Lower leg skin (tissue), 4 donors: ENCODE data around the gene OSGIN1. TPM values are rescaled to one million over a fixed set of nuclear protein-coding genes. Genes with fewer than 3 reads are reported as not detected.
"Not testable (repeated sequence)": the region's sequence is repeated elsewhere in the genome, so short reads cannot be mapped to it uniquely, and the experiment has no call there.

ENCODE experiments used
- DNase-seq, 2 donors: peaks; one replicate each; pipeline ENCODE4 v3.0.0-alpha.2; 2019; ENCODE audit warnings: low spot score in 2 of 2
- H3K4me3 ChIP-seq: fragments of 200-600 bp; sonication (generic); 2 replicates; pipeline ENCODE4 v1.5.1; 2017; ENCODE audit warnings: mild to moderate bottlenecking, low read depth; ENCODE audit not compliant: poor library complexity, severe bottlenecking
- CTCF ChIP-seq, 3 donors: fragments of 450-650 bp; IDR thresholded peaks; one replicate each; pipeline ENCODE4 v1.5.1; 2016; ENCODE audit warnings: antibody characterized with exemption in 3 of 3, mild to moderate bottlenecking in 3 of 3, moderate library complexity in 2 of 3
- POLR2A ChIP-seq, 2 donors: fragments of 450-650 bp; IDR thresholded peaks; one replicate each; pipeline ENCODE4 v1.6.1; 2016 to 2017; ENCODE audit warnings: antibody characterized with exemption in 2 of 2, mild to moderate bottlenecking in 1 of 2, moderate library complexity in 1 of 2
- WGBS, 2 donors: methylation state at CpG; one replicate each; pipeline ENCODE4 v1.1.5; 2018; 5-methylcytosine and 5-hydroxymethylcytosine counted together
- intact Hi-C: fragments of 100-400 bp; cut with DNase I; formaldehyde crosslinking; loops from one replicate; pipeline ENCODE4 v1.15.0; 2023; ENCODE audit warnings: low total_unique reads
- total RNA-seq, 4 donors: library from RNA; depleted of rRNA; stranded (reverse); fragments of >200 nt; gene quantifications; one replicate each; pipeline ENCODE4 v1.1.0, GENCODE V29; 2016

OSGIN1 gene
- total RNA-seq, 4 donors from 2014 or later: 1.1 to 3.2 (median 2.4) TPM

GRCh38 chr16:83937922-83938885 is 14.8 kb upstream of the OSGIN1 start:
- TF ChIP-seq CTCF (IDR thresholded peaks at IDR 0.05) (no peak), POLR2A (IDR thresholded peaks at IDR 0.05) (no peak)
- no peak for DNase-seq
- no peak overlapping the region for H3K4me3 ChIP-seq
- intact Hi-C loops: no loop called here
- 82 to 84% methylated on average over 18 of the region's 18 CpGs for WGBS, 2 donors

DNA sequence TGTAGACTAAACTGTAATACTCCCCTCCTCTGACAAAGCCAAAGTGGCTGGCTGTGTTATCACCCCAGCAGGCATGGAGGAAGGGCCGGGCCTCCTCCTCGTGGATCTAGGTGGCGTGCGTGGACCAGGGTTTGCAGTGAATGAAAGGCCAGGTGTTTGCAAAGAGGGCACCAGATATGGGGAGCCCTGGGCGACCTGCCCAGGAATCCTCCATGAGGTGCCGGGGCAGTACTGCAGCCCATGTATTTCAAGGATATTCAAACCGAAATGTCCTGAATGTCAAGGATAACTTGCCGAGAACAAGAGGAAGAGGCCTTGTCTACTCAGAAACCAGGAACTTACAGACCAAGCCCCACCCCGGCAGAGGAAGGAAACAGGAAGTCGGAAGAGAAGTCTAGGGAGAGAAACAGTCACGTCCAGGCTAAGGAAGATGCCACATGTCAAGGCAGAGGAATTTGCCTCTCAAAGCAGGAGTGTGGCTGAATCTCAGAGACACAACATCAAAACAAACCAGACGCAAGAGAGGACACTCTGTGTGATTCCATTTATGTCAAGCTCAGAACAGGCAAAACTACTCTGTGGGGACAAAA is 13.7 kb upstream of the OSGIN1 start:
- DNase-seq: no peak
- 81 to 82% methylated on average over 12 of the region's 12 CpGs for WGBS, 2 donors
- intact Hi-C loops: no loop called here
- no peak overlapping the region for H3K4me3 ChIP-seq
- TF ChIP-seq CTCF (IDR thresholded peaks at IDR 0.05) (no peak), POLR2A (IDR thresholded peaks at IDR 0.05) (no peak)

- H3K4me3 ChIP-seq: no peak overlapping the region
- 65 to 72% methylated on average over 11 to 12 of the region's 12 CpGs for WGBS, 2 donors
- intact Hi-C loops: no loop called here
- TF ChIP-seq CTCF (IDR thresholded peaks at IDR 0.05) (no peak), POLR2A (IDR thresholded peaks at IDR 0.05) (no peak)
- no peak for DNase-seq
Measured at GRCh38 chr16:83940119-83940518, 12.9 kb upstream of the OSGIN1 start.

- intact Hi-C loops: no loop called here
- no peak for TF ChIP-seq POLR2A (IDR thresholded peaks at IDR 0.05)
- TF ChIP-seq CTCF (IDR thresholded peaks at IDR 0.05): no peak
- DNase-seq: no peak
- no peak overlapping the region for H3K4me3 ChIP-seq
- WGBS, 2 donors: 82 to 87% methylated on average over 28 of the region's 28 CpGs
Measured at GRCh38 chr16:83940630-83941378, 12.2 kb upstream of the OSGIN1 start.

GRCh38 chr16:83941546-83941945 is 11.5 kb upstream of the OSGIN1 start:
- WGBS, 2 donors: 96 to 98% methylated on average over 8 to 9 of the region's 9 CpGs
- DNase-seq, H3K4me3 ChIP-seq, intact Hi-C loops: not testable (repeated sequence)

DNA sequence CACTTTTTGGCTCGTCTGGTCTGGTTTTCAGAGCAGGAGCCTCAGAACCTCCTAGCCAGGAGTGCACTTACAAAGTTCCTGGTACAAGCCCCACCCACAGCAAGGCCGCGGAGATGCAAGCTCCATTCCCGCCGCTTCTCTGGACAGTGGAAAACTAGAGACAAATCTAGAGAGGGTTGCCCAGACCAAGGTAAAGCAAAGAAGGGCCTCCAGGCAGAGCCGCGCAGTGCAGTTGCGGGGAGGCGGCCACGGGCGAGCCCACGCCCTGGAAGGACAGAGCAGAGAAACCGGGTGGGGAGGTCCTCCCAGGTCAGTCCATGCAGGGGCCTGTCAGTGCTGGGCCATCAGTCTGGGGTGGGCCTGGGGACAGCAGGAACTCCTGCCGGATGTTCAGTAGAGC is 11.0 kb upstream of the OSGIN1 start:
- no peak for DNase-seq
- 86 to 92% methylated on average over 14 of the region's 14 CpGs for WGBS, 2 donors
- intact Hi-C loops: no loop called here
- TF ChIP-seq CTCF (IDR thresholded peaks at IDR 0.05) (no peak), POLR2A (IDR thresholded peaks at IDR 0.05) (no peak)
- no peak overlapping the region for H3K4me3 ChIP-seq
